Heart left ventricle (tissue), 16 donors: ENCODE measurements around the gene MYO1B. TPM values are rescaled to one million over a fixed set of nuclear protein-coding genes. Genes with fewer than 3 reads are reported as not detected.
A peak's percentile ranks its signal among the peaks of the same experiment; 100 is the strongest.

Experiments
- ATAC-seq, 4 donors: fragments of 200-7000 bp; cut with Tn5 transposase; one replicate each; pipeline ENCODE4 v1.9.1; 2020 to 2022; ENCODE audit warnings: moderate library complexity in 4 of 4, mild to moderate bottlenecking in 3 of 4, moderate number of reproducible peaks in 1 of 4
- DNase-seq, 5 donors: peaks; one replicate each; pipeline ENCODE4 v3.0.0-alpha.2; 2020
- H3K27ac ChIP-seq, 12 donors: fragments of 200-600 bp; sonication (generic) in 4 of 12; one replicate each; pipeline versions ENCODE4 v1.5.0 to v1.8.0; 2016 to 2022; ENCODE audit warnings: mild to moderate bottlenecking in 2 of 12
- H3K27me3 ChIP-seq, 9 donors: fragments of 200-600 bp; sonication (generic) in 2 of 9; one replicate each; pipeline versions ENCODE4 v1.5.1 to v1.8.0; 2016 to 2022; ENCODE audit warnings: mild to moderate bottlenecking in 3 of 9
- H3K36me3 ChIP-seq, 9 donors: fragments of 200-600 bp; sonication (generic) in 2 of 9; one replicate each; pipeline versions ENCODE4 v1.5.0 to v1.8.0; 2018 to 2022; ENCODE audit warnings: mild to moderate bottlenecking in 2 of 9
- H3K4me1 ChIP-seq, 12 donors: fragments of 200-600 bp; sonication (generic) in 4 of 12; one replicate each; pipeline versions ENCODE4 v1.5.0 to v1.8.0; 2016 to 2022; ENCODE audit warnings: mild to moderate bottlenecking in 3 of 12
- H3K4me3 ChIP-seq, 12 donors: fragments of 200-600 bp; sonication (generic) in 4 of 12; one replicate each; pipeline versions ENCODE4 v1.5.0 to v1.8.0; 2017 to 2022; ENCODE audit warnings: mild to moderate bottlenecking in 9 of 12, moderate library complexity in 4 of 12
- H3K9me3 ChIP-seq, 12 donors: fragments of 200-600 bp; sonication (generic) in 4 of 12; one replicate each; pipeline versions ENCODE4 v1.5.0 to v1.8.0; 2016 to 2022; ENCODE audit warnings: mild to moderate bottlenecking in 1 of 12
- CTCF ChIP-seq, 12 donors: fragments of 200-600 bp; sonication (generic) in 4 of 12; IDR thresholded peaks; one replicate each; pipeline versions ENCODE4 v1.5.0 to v1.8.0; 2018 to 2022; ENCODE audit warnings: antibody characterized with exemption in 12 of 12, mild to moderate bottlenecking in 5 of 12
- POLR2A ChIP-seq, 2 donors: fragments of 450-650 bp; IDR thresholded peaks; one replicate each; pipeline ENCODE4 v1.6.1; 2017; ENCODE audit warnings: antibody characterized with exemption in 2 of 2, mild to moderate bottlenecking in 2 of 2, moderate library complexity in 2 of 2
- WGBS, 4 donors: extraction: QIAGEN DNeasy Blood & Tissue Kit in 2 of 4; methylation state at CpG; one replicate each; pipeline versions ENCODE4 v1.1.5 to v1.1.7; 2013 to 2018; 5-methylcytosine and 5-hydroxymethylcytosine counted together
- intact Hi-C, 10 donors: fragments of 100-400 bp; cut with DNase I; formaldehyde crosslinking; loops; one replicate each; pipeline versions ENCODE4 v1.11.1 to v1.14.2; 2022
- polyA plus RNA-seq, 2 donors: library from polyadenylated mRNA; stranded (reverse); fragments of 200-250 nt; gene quantifications; one replicate each; pipeline ENCODE4 v1.2.3, GENCODE V29; 2013
- total RNA-seq, 9 donors: library from RNA; depleted of rRNA in 2 of 9; stranded (reverse); fragments of >200 nt in 2 of 9; fragmentation: NEBNext Ultra II Directional in 3 of 9; extraction: Animal tissue kit (Norgen Biotek cat#: 25700) in 3 of 9; gene quantifications; one replicate each; pipeline versions ENCODE4 v1.1.0 to v1.2.4, GENCODE V29; 2016 to 2023
- donor health status: ischemic (EF 13 %, LVEDD 7.1; RV severe dilation, severe dysfunction).
- donor health status: healthy with polysubstance abuse.
- donor health status: DM: no; HTN: yes; CAD: no.
- donor health status: DM: no; HTN: no; CAD: no.
- donor health status: ischemic (EF 25% LVEDD 6.9; RV normal size, moderate dysfunction).
- donor health status: ischemic (EF 25% LVEDD 5.7; RV mildly dilated, moderate dysfunction).
- donor health status: healthy.
- donor health status: DM: yes; HTN: yes; CAD: no.
- donor health status: ischemic (EF 35%, LVEDD 5.7; RV mildly dilated, moderate dysfunction).
- donor health status: nonischemic (EF 11% LVEDD 7.7; RV severe dilation, severe dysfunction).
- donor health status: DM: yes; HTN: yes; CAD: no.
- donor health status: PGD.
- donor health status: ischemic (EF 29% LVEDD 5.4; RV normal size, mild dysfunction).
- donor health status: nonischemic (EF 23%, LVEDD 6.1; RV moderate dilation, normal function).

Gene MYO1B
- total and polyA plus RNA-seq, 11 donors = 7.8 to 47.3 (median 15.8) TPM

GRCh38 chr2:191296083-191297006 lies 51.1 kb downstream of the MYO1B start:
- no peak for TF ChIP-seq POLR2A (IDR thresholded peaks at IDR 0.05)
- no peak for TF ChIP-seq CTCF (IDR thresholded peaks at IDR 0.05)
- intact Hi-C loops = no loop called here
- DNase-seq (no peak), ATAC-seq (peak in 2 of 4 donors; percentile 62 to 73)
- Histone ChIP-seq H3K36me3 (no peaks in the 10 kb centered on the region), H3K27ac (peak overlapping the region in 7 of 12 donors; percentile 14 to 62 (median 47)), H3K4me1 (peaks cover 0 to 62% (median 11%) of the 10 kb centered on the region in 12 donors), H3K9me3 (no peaks in the 10 kb centered on the region), H3K4me3 (peak overlapping the region in 2 of 12 donors; percentile 15 to 19), H3K27me3 (no peaks in the 10 kb centered on the region)
- 74 to 83% (median 78%) methylated on average over 8 of the region's 8 CpGs for whole genome bisulfite sequencing, 4 donors

- no peak for DNase-seq
- H3K27me3 ChIP-seq = no peaks in the 10 kb centered on the region
- peak overlapping the region in 2 of 12 donors; percentile 15 to 19 for H3K4me3 ChIP-seq
- H3K4me1 ChIP-seq = peaks cover 0 to 56% (median 8%) of the 10 kb centered on the region in 12 donors
- no peak for ATAC-seq
- no peaks in the 10 kb centered on the region for H3K36me3 ChIP-seq
- peak overlapping the region in 6 of 12 donors; percentile 2 to 62 (median 48) for H3K27ac ChIP-seq
- WGBS, 4 donors = 54 to 65% (median 60%) methylated on average over 5 of the region's 5 CpGs
- intact Hi-C loops = no loop called here
- TF ChIP-seq CTCF (IDR thresholded peaks at IDR 0.05) (no peak), POLR2A (IDR thresholded peaks at IDR 0.05) (no peak)
- no peaks in the 10 kb centered on the region for H3K9me3 ChIP-seq
Measured at GRCh38 chr2:191297033-191297432, 51.8 kb downstream of the MYO1B start.

GRCh38 chr2:191298306-191298705 lies 53.1 kb downstream of the MYO1B start:
- Histone ChIP-seq H3K27ac (peak overlapping the region in 1 of 12 donors; percentile 2), H3K4me1 (peaks cover 0 to 65% (median 8%) of the 10 kb centered on the region in 12 donors), H3K4me3 (no peak overlapping the region), H3K27me3 (no peaks in the 10 kb centered on the region), H3K9me3 (no peaks in the 10 kb centered on the region), H3K36me3 (no peaks in the 10 kb centered on the region)
- intact Hi-C loops = no loop called here
- ATAC-seq = no peak
- no peak for TF ChIP-seq CTCF (IDR thresholded peaks at IDR 0.05)
- 72 to 81% (median 72%) methylated on average over 2 of the region's 2 CpGs for WGBS, 4 donors
- DNase-seq = no peak

GRCh38 chr2:191299010-191299409 lies 53.8 kb downstream of the MYO1B start:
- TF ChIP-seq CTCF (IDR thresholded peaks at IDR 0.05) = peak in 1 of 12 donors; percentile 7
- no peak for TF ChIP-seq POLR2A (IDR thresholded peaks at IDR 0.05)
- DNase-seq (no peak), ATAC-seq (no peak)
- Histone ChIP-seq H3K36me3 (no peaks in the 10 kb centered on the region), H3K4me1 (peaks cover 0 to 67% (median 10%) of the 10 kb centered on the region in 12 donors), H3K9me3 (no peaks in the 10 kb centered on the region), H3K27ac (peak overlapping the region in 1 of 12 donors; percentile 2), H3K27me3 (no peaks in the 10 kb centered on the region), H3K4me3 (no peak overlapping the region)
- WGBS, 4 donors = 41 to 62% (median 54%) methylated on average over 2 of the region's 2 CpGs
- intact Hi-C loops = no loop called here
